ENCODE results near the gene TNFSF10. TPM values are rescaled to one million over a fixed set of nuclear protein-coding genes. Genes with fewer than 3 reads are reported as not detected.
A peak's percentile ranks its signal among the peaks of the same experiment; 100 is the strongest.
"Not testable (repeated sequence)": the region's sequence is repeated elsewhere in the genome, so short reads cannot be mapped to it uniquely, and the experiment has no call there.

Gene TNFSF10
- 124 TPM for polyA plus RNA-seq
- long read RNA-seq, donor 1, transcript TNFSF10-201 (5 exons, 1,953 nt), result major isoform, 15 of 17 reads
- long read RNA-seq, donor 1, partial matches to known transcripts, result 0 of 17 reads
- long read RNA-seq, donor 1, other reads (novel, unspliced or antisense), result 0 of 17 reads
- long read RNA-seq, donor 2, transcript TNFSF10-201 (5 exons, 1,953 nt), result major isoform, 37 of 46 reads
- long read RNA-seq, donor 2, partial matches to known transcripts, result 5 of 46 reads
- long read RNA-seq, donor 2, other reads (novel, unspliced or antisense), result 0 of 46 reads
- long read RNA-seq, donor 3, result 0 reads
- long read RNA-seq, donor 4, transcript TNFSF10-201 (5 exons, 1,953 nt), result major isoform, 7 of 7 reads
- long read RNA-seq, donor 4, partial matches to known transcripts, result 0 of 7 reads
- long read RNA-seq, donor 4, other reads (novel, unspliced or antisense), result 0 of 7 reads
- long read RNA-seq, donor 5, transcript TNFSF10-201 (5 exons, 1,953 nt), result major isoform, 24 of 48 reads
- long read RNA-seq, donor 5, partial matches to known transcripts, result 22 of 48 reads
- long read RNA-seq, donor 5, other reads (novel, unspliced or antisense), result 0 of 48 reads
- long read RNA-seq, donor 6, transcript TNFSF10-201 (5 exons, 1,953 nt), result major isoform, 39 of 149 reads
- long read RNA-seq, donor 6, partial matches to known transcripts, result 109 of 149 reads
- long read RNA-seq, donor 6, other reads (novel, unspliced or antisense), result 0 of 149 reads
- long read RNA-seq, donor 7, transcript TNFSF10-201 (5 exons, 1,953 nt), result major isoform, 11 of 23 reads
- long read RNA-seq, donor 7, partial matches to known transcripts, result 12 of 23 reads
- long read RNA-seq, donor 7, other reads (novel, unspliced or antisense), result 0 of 23 reads
- long read RNA-seq, donor 8, transcript TNFSF10-201 (5 exons, 1,953 nt), result major isoform, 29 of 37 reads
- long read RNA-seq, donor 8, partial matches to known transcripts, result 7 of 37 reads
- long read RNA-seq, donor 8, other reads (novel, unspliced or antisense), result 0 of 37 reads
- long read RNA-seq, donor 9, transcript TNFSF10-201 (5 exons, 1,953 nt), result major isoform, 38 of 41 reads
- long read RNA-seq, donor 9, partial matches to known transcripts, result 0 of 41 reads
- long read RNA-seq, donor 9, other reads (novel, unspliced or antisense), result 0 of 41 reads
- long read RNA-seq, donor 10, transcript TNFSF10-201 (5 exons, 1,953 nt), result major isoform, 44 of 50 reads
- long read RNA-seq, donor 10, partial matches to known transcripts, result 0 of 50 reads
- long read RNA-seq, donor 10, other reads (novel, unspliced or antisense), result 0 of 50 reads
- long read RNA-seq, donor 11, transcript TNFSF10-201 (5 exons, 1,953 nt), result major isoform, 16 of 17 reads
- long read RNA-seq, donor 11, partial matches to known transcripts, result 0 of 17 reads
- long read RNA-seq, donor 11, other reads (novel, unspliced or antisense), result 0 of 17 reads

DNA sequence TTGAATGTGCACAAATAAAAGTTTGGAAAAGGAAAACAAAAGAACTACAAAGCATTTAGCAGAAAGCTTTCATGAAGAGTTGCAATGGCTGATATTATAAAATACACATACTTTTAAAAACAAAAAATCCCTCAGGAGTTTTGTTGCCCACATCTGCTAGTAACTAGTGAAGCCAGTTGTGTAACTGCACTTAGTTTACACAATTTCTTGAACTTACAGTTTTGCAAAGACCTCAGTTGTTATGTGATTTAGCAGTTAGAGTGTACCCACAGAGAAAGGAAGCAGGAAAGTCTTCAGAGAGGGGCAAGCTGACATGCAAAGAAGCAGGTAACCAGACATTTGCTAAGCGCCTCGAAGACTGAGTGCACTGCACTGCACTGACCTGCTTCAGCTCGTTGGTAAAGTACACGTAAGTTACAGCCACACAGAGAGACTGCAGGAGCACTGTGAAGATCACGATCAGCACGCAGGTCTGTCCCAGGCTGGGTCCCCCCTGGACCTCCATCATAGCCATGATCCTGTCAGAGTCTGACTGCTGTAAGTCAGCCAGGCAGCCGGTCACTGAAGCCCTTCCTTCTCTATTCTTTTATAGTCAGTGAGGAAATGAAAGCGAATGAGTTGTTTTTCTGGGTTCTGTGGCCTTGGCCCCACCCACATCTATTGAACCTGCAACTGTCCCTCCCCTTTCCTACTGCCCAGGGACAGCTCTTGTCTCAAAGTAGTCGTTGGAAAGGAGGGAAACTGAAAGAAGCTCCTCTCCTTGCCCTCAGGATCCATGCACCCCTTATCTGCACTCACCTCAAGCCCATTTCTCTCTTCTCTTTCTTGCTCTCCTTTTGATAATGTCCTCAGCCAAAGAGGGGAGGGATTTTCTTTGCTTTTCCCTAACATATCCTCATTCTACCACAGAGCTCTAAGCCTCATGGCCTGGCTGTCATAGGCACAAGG, at the start of gene TNFSF10:
TNFSF10 (minus strand) TSS at position 560 of the 948 bp plus-strand sequence; CDS start at position 514, 46 bp downstream.
- Histone ChIP-seq H3K27ac (ENCODE audit: low read length) (peak within 1 kb of the TSS; percentile 84), H3K4me1 (ENCODE audit: control insufficient read depth, insufficient read depth, low read length) (peaks cover 12% of the 10 kb centered on the region), H3K36me3 (ENCODE audit: control insufficient read depth, insufficient read depth, low read length) (peaks cover 2% of the 10 kb centered on the region), H3K4me3 (ENCODE audit: low read length) (peak within 1 kb of the TSS; percentile 62), H3K27me3 (ENCODE audit: control insufficient read depth, insufficient read depth, low read length) (no peaks in the 10 kb centered on the region), H3K9me3 (ENCODE audit: control insufficient read depth, low read depth, low read length) (no peaks in the 10 kb centered on the region)
- peak; percentile 87 to 95 for DNase-seq
- WGBS (ENCODE audit: insufficient coverage, low lambda C conversion rate), result no CpG with 5 or more reads among the region's 9 CpGs

DNA sequence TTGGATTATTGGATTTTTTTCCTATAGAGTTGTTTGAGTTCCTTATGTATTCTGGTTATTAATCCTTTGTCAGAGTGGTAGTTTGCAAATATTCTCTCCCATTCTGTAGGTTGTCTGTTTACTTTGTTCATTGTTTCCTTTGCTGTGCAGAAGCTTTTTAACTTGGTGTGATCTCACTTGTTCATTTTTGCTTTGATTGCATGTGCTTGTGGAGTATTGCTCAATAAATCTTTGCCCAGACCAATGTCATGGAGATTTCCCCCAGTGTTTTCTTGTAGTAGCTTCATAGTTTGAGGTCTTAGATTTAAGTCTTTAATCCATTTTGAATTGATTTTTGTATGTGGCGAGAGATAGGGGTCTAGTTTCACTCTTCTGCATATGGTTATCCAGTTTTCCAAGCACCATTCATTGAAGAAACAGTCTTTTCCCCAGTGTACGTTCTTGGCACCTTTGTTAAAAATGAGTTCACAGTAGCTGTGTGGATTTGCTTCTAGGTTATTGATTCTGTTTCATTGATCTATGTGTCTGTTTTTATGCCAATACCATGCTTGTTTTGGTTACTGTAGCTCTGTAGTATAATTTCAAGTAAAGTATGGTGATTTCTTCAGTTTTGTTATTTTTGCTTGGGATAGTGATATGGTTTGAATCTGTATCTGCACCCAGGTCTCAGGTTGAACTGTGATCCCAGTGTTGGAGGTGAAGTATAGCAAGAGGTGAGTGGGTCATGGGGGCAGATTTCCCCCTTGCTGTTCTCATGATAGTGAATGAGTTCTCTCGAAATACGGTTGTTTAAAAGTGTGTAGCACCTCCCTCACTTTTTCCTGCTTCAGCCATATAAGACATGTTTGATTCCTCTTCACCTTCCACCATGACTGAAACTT, 46.1 kb upstream of the TNFSF10 start:
- peaks cover 7% of the 10 kb centered on the region for H3K9me3 ChIP-seq (ENCODE audit: control insufficient read depth, low read depth, low read length)
- no peak for DNase-seq
- no peak overlapping the region for H3K4me3 ChIP-seq (ENCODE audit: low read length)
- no peaks in the 10 kb centered on the region for H3K4me1 ChIP-seq (ENCODE audit: control insufficient read depth, insufficient read depth, low read length)
- no peaks in the 10 kb centered on the region for H3K27me3 ChIP-seq (ENCODE audit: control insufficient read depth, insufficient read depth, low read length)
- 100% methylated on average over 1 of the region's 4 CpGs for WGBS (ENCODE audit: insufficient coverage, low lambda C conversion rate)
- H3K27ac ChIP-seq (ENCODE audit: low read length), result no peak overlapping the region
- H3K36me3 ChIP-seq (ENCODE audit: control insufficient read depth, insufficient read depth, low read length), result no peaks in the 10 kb centered on the region

DNA sequence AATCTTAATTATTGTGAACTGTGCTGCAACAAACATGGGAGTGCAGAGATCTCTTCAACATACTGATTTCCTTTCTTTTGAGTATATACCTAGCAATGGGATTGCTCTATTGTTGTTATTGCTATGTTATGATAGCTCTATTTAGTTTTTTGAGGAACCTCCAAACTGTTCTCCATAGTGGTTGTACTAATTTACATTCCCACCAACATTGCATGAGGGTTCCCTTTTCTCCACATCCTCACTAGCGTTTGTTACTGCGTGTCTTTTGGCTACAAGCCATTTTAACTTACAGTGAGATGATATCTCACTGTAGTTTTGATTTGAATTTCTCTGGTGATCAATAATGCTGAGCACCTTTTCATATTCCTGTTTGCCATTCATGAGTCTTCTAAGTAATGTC, 45.5 kb upstream of the TNFSF10 start:
- no peak overlapping the region for H3K27ac ChIP-seq (ENCODE audit: low read length)

DNA sequence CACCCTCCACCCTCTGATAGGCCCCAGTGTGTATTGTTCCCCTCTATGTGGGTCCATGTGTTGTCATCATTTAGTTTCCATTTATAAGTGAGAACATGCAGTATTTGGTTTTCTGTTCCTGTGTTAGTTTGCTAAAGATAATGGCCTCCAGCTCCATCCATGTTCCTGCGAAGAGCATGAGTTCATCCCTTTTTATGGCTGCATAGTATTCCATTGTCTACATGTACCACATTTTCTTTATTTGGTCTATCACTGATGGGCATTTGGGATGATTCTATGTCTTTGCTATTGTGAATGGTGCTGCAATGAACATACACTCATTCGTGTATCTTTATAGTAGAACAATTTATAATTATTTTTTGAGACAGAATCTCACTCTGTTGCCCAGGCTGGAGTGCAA, 43.6 kb upstream of the TNFSF10 start:
- H3K4me1 ChIP-seq (ENCODE audit: control insufficient read depth, insufficient read depth, low read length), result peaks cover 12% of the 10 kb centered on the region
- not testable (repeated sequence) for H3K36me3 ChIP-seq (ENCODE audit: control insufficient read depth, insufficient read depth, low read length); H3K27me3 ChIP-seq (ENCODE audit: control insufficient read depth, insufficient read depth, low read length); DNase-seq; H3K27ac ChIP-seq (ENCODE audit: low read length); H3K4me3 ChIP-seq (ENCODE audit: low read length); H3K9me3 ChIP-seq (ENCODE audit: control insufficient read depth, low read depth, low read length)
- 100% methylated on average over 1 of the region's 2 CpGs for WGBS (ENCODE audit: insufficient coverage, low lambda C conversion rate)

More for the DNA sequence above, 45.5 kb upstream of the TNFSF10 start:
- Histone ChIP-seq H3K27me3 (ENCODE audit: control insufficient read depth, insufficient read depth, low read length) (no peaks in the 10 kb centered on the region), H3K9me3 (ENCODE audit: control insufficient read depth, low read depth, low read length) (peaks cover 7% of the 10 kb centered on the region), H3K4me1 (ENCODE audit: control insufficient read depth, insufficient read depth, low read length) (peaks cover 3% of the 10 kb centered on the region), H3K36me3 (ENCODE audit: control insufficient read depth, insufficient read depth, low read length) (no peaks in the 10 kb centered on the region), H3K4me3 (ENCODE audit: low read length) (no peak overlapping the region)
- no peak for DNase-seq
- WGBS (ENCODE audit: insufficient coverage, low lambda C conversion rate), result no CpG with 5 or more reads among the region's 2 CpGs

DNA sequence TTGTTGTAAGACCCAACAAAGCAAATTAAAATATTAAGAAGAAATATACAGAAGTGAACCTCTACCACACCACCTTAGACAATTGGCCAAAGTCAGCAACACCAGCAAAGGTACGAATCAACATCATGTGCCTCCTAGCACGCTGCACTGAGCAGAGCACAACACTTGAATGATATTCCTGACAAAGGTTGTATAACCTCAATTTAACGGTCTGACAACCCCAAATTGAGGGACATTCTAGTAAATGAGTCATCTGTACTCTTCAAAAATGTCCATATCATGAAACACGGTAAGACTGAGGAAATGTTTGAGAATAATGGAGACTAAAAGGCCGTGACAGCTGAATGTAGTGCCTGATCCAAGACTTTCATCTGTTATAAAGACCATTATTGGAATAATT, 41.3 kb upstream of the TNFSF10 start:
- no peak for DNase-seq
- no peaks in the 10 kb centered on the region for H3K9me3 ChIP-seq (ENCODE audit: control insufficient read depth, low read depth, low read length)
- H3K36me3 ChIP-seq (ENCODE audit: control insufficient read depth, insufficient read depth, low read length), result no peaks in the 10 kb centered on the region
- H3K27ac ChIP-seq (ENCODE audit: low read length), result no peak overlapping the region
- no peaks in the 10 kb centered on the region for H3K27me3 ChIP-seq (ENCODE audit: control insufficient read depth, insufficient read depth, low read length)
- WGBS (ENCODE audit: insufficient coverage, low lambda C conversion rate), result 100% methylated on average over 3 of the region's 5 CpGs
- H3K4me3 ChIP-seq (ENCODE audit: low read length), result no peak overlapping the region
- peaks cover 12% of the 10 kb centered on the region for H3K4me1 ChIP-seq (ENCODE audit: control insufficient read depth, insufficient read depth, low read length)

DNA sequence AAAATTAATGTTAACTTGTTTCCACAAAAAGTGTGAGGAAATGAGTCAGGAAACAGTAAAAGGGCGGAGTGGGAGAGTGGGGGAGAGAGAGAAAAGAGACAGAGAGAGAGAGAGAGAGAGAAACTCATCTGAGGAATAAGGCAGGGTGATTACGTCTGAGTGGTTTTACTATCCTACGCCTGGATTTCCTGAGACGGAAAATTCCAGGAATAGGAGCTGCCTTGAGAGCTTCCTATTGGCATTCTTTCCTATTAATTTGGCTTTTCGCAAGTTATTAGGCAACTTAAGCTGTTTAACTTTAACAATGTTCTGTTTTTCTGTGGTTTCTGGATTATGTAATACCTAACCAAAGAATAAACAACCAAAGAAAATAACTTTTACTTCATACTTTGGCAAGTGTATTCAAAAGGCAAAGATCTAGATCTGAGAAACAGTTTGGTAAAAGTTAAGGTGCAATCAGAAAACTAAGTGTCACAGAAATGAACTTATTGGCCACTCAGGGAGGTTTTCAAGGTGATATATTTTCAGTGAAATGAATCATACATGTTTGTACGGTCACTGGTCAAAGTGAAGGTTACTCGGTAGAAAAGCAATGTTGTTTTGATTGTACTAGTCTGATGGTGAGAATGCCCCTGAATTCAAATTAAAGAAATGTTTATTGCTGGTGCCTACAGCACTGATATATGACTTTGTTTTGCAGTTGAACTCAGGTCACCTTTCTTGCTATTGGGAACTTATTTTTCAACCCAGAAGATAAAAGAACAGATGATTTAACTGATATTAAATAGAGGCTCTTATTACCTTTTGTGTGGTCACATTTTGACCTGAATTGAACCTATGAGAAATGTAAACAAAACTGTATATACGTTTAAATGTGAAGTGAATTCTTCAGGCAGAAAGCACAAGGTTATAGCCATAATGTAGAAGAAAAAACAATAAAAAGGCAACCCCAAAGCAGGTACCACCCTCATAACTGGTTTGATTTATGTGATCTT, 39.9 kb upstream of the TNFSF10 start:
- H3K4me3 ChIP-seq (ENCODE audit: low read length), result no peak overlapping the region

DNA sequence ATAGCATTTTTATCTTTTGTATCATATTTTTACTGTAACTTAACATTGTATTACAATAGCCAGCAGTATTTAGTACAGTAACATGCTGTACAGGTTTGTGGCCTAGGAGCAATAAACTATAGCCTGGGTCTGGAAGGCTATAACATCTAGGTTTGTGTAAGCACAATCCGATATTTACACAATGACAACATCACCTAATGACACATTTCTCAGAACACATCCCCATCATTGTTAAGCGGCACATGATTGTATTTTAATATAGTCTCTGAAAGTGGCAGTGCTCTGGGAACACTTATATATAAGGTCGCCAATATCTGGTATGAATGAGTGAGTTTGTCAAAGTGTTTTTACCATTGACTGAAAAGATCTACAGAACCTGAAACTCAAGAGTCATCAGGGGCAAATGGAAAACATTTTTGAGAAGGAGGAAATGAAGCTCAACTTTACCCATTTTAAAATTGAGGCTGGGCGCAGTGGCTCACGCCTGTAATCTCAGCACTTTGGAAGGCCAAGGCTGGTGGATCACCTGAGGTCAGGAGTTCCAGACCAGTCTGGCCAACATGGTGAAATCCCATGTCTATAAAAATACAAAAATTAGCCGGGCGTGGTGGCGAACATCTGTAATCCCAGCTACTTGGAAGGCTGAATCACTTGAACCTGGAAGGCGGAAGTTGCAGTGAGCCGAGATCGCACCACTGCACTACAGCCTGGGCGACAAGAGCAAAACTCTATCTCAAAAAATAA, 38.8 kb upstream of the TNFSF10 start:
- no peak for DNase-seq
- Histone ChIP-seq H3K27ac (ENCODE audit: low read length) (peak overlapping the region; percentile 88), H3K27me3 (ENCODE audit: control insufficient read depth, insufficient read depth, low read length) (no peaks in the 10 kb centered on the region), H3K9me3 (ENCODE audit: control insufficient read depth, low read depth, low read length) (no peaks in the 10 kb centered on the region), H3K36me3 (ENCODE audit: control insufficient read depth, insufficient read depth, low read length) (no peaks in the 10 kb centered on the region), H3K4me1 (ENCODE audit: control insufficient read depth, insufficient read depth, low read length) (peaks cover 16% of the 10 kb centered on the region), H3K4me3 (ENCODE audit: low read length) (no peak overlapping the region)
- WGBS (ENCODE audit: insufficient coverage, low lambda C conversion rate), result no CpG with 5 or more reads among the region's 12 CpGs

More for the DNA sequence above, 39.9 kb upstream of the TNFSF10 start:
- H3K36me3 ChIP-seq (ENCODE audit: control insufficient read depth, insufficient read depth, low read length), result no peaks in the 10 kb centered on the region
- 40% methylated on average over 4 of the region's 8 CpGs for WGBS (ENCODE audit: insufficient coverage, low lambda C conversion rate)
- H3K4me1 ChIP-seq (ENCODE audit: control insufficient read depth, insufficient read depth, low read length), result peaks cover 12% of the 10 kb centered on the region
- H3K9me3 ChIP-seq (ENCODE audit: control insufficient read depth, low read depth, low read length), result no peaks in the 10 kb centered on the region
- H3K27ac ChIP-seq (ENCODE audit: low read length), result peak overlapping the region; percentile 88
- no peaks in the 10 kb centered on the region for H3K27me3 ChIP-seq (ENCODE audit: control insufficient read depth, insufficient read depth, low read length)
- peak; percentile 33 to 68 for DNase-seq

All from large intestine (tissue), 12 donors.